Breast epithelium (tissue), 3 donors: ENCODE results near the gene CAMTA1.

Source experiments
- POLR2A ChIP-seq: fragments of 450-650 bp; IDR thresholded peaks from one replicate; pipeline ENCODE4 v1.6.1; 2016; ENCODE audit warnings: antibody characterized with exemption, mild to moderate bottlenecking, moderate library complexity
- TF ChIP-seq, protein P1 (sequence below), 3 donors: fragments of 450-650 bp; IDR thresholded peaks; one replicate each; pipeline ENCODE4 v1.5.1; 2016 to 2017; ENCODE audit warnings: antibody characterized with exemption in 3 of 3, mild to moderate bottlenecking in 3 of 3, moderate library complexity in 3 of 3

GRCh38 chr1:7625401-7625800 is 840.1 kb downstream of the CAMTA1 start:
- TF ChIP-seq POLR2A = no peak
- TF ChIP-seq, protein P1, sequence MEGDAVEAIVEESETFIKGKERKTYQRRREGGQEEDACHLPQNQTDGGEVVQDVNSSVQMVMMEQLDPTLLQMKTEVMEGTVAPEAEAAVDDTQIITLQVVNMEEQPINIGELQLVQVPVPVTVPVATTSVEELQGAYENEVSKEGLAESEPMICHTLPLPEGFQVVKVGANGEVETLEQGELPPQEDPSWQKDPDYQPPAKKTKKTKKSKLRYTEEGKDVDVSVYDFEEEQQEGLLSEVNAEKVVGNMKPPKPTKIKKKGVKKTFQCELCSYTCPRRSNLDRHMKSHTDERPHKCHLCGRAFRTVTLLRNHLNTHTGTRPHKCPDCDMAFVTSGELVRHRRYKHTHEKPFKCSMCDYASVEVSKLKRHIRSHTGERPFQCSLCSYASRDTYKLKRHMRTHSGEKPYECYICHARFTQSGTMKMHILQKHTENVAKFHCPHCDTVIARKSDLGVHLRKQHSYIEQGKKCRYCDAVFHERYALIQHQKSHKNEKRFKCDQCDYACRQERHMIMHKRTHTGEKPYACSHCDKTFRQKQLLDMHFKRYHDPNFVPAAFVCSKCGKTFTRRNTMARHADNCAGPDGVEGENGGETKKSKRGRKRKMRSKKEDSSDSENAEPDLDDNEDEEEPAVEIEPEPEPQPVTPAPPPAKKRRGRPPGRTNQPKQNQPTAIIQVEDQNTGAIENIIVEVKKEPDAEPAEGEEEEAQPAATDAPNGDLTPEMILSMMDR (IDR thresholded peaks at IDR 0.05) = no peak
